A549 treated with AZD9567 at 1 μM for 4 hours (cell line): ENCODE results near the gene CAD. TPM values are rescaled to one million over a fixed set of nuclear protein-coding genes. Genes with fewer than 3 reads are reported as not detected.

Experiments
- total RNA-seq: library from RNA; stranded (reverse); fragments of 200-300 nt; extraction: Qiagen RNA extraction; gene quantifications from 5 replicates; pipeline ENCODE4 v1.2.3, GENCODE V29; 2022; ENCODE audit not compliant: insufficient read depth

Gene CAD
- 59.2 to 74.0 TPM (median 63.1 TPM) in 5 replicates for total RNA-seq

GRCh38 chr2:27217173-27218121 lies at the start of gene CAD:
Gene CAD (plus strand): TSS chr2:27217369. CDS start chr2:27217552, 183 bp downstream.

GRCh38 chr2:27211943-27212625 lies 5.1 kb upstream of the CAD start, which contains the start of the genes ATRAID and SLC5A6:
Gene ATRAID (plus strand): TSS chr2:27212041. CDS start chr2:27212369, 328 bp downstream.
Gene SLC5A6 (minus strand): TSS chr2:27212268. CDS start chr2:27207650, 4,618 bp downstream.

GRCh38 chr2:27262379-27263286 lies 45.5 kb downstream of the CAD start, which contains the start of gene SLC30A3:
Gene SLC30A3 (minus strand): TSS chr2:27263047. CDS start chr2:27262906, 141 bp downstream.

GRCh38 chr2:27275211-27276150 lies 58.3 kb downstream of the CAD start, which contains the start of gene DNAJC5G:
Gene DNAJC5G (plus strand): TSS chr2:27275433. CDS start chr2:27276729, 1,296 bp downstream.

GRCh38 chr2:27281855-27282559 lies 64.8 kb downstream of the CAD start, which contains the start of gene TRIM54:
Gene TRIM54 (plus strand): TSS chr2:27282429. CDS start chr2:27282732, 303 bp downstream.

Other genes with a start within 250 kb of the CAD start
- gene MAPRE3, start 246.7 kb upstream of the CAD start, total RNA-seq: 11.0 to 12.0 TPM (median 11.8 TPM) in 5 replicates
- gene TMEM214, start 184.4 kb upstream of the CAD start, total RNA-seq: 64.9 to 70.0 TPM (median 66.6 TPM) in 5 replicates
- 25.3 to 37.3 TPM (median 27.1 TPM) in 5 replicates for gene AGBL5, start 165.7 kb upstream of the CAD start, total RNA-seq
- 534 to 634 TPM (median 555 TPM) in 5 replicates for gene OST4, start 145.7 kb upstream of the CAD start, total RNA-seq
- 0.35 to 0.57 TPM (median 0.46 TPM) in 4 of 5 replicates, not detected in the other for gene EMILIN1, start 138.8 kb upstream of the CAD start, total RNA-seq
- 8.2 to 11.8 TPM (median 10.4 TPM) in 5 replicates for gene KHK, start 130.6 kb upstream of the CAD start, total RNA-seq
- 6.1 to 8.7 TPM (median 7.9 TPM) in 5 replicates for gene CGREF1, start 98.2 kb upstream of the CAD start, total RNA-seq
- gene ABHD1, start 93.6 kb upstream of the CAD start, total RNA-seq: 0.98 to 1.5 TPM (median 1.2 TPM) in 4 of 5 replicates, not detected in the other
- 55.1 to 67.4 TPM (median 61.0 TPM) in 5 replicates for gene PREB, start 82.7 kb upstream of the CAD start, total RNA-seq
- not detected in 5 replicates for gene PRR30, start 78.0 kb upstream of the CAD start, total RNA-seq
- gene TCF23, start 68.4 kb upstream of the CAD start, total RNA-seq: not detected in 5 replicates
- 166 to 218 TPM (median 213 TPM) in 5 replicates for gene ATRAID, start 5.3 kb upstream of the CAD start, total RNA-seq
- gene SLC5A6, start 5.1 kb upstream of the CAD start, total RNA-seq: 63.5 to 78.6 TPM (median 67.4 TPM) in 5 replicates
- gene SLC30A3, start 45.7 kb downstream of the CAD start, total RNA-seq: 4.2 to 9.5 TPM (median 4.2 TPM) in 5 replicates
- not detected in 5 replicates for gene DNAJC5G, start 58.1 kb downstream of the CAD start, total RNA-seq
- gene TRIM54, start 65.1 kb downstream of the CAD start, total RNA-seq: 0.40 to 0.74 TPM (median 0.46 TPM) in 4 of 5 replicates, not detected in the other
- gene UCN, start 91.1 kb downstream of the CAD start, total RNA-seq: 1.8 to 2.9 TPM (median 2.0 TPM) in 4 of 5 replicates, not detected in the other
- 64.5 to 91.0 TPM (median 82.5 TPM) in 5 replicates for gene MPV17, start 105.7 kb downstream of the CAD start, total RNA-seq
- 54.5 to 59.0 TPM (median 57.4 TPM) in 5 replicates for gene GTF3C2, start 139.4 kb downstream of the CAD start, total RNA-seq
- gene EIF2B4, start 153.0 kb downstream of the CAD start, total RNA-seq: 42.9 to 63.8 TPM (median 59.4 TPM) in 5 replicates
- gene SNX17, start 153.2 kb downstream of the CAD start, total RNA-seq: 138 to 151 TPM (median 144 TPM) in 5 replicates
- 9.2 to 14.1 TPM (median 14.0 TPM) in 5 replicates for gene ZNF513, start 163.4 kb downstream of the CAD start, total RNA-seq
- gene PPM1G, start 192.2 kb downstream of the CAD start, total RNA-seq: 144 to 166 TPM (median 165 TPM) in 5 replicates
- gene NRBP1, start 211.3 kb downstream of the CAD start, total RNA-seq: 134 to 146 TPM (median 142 TPM) in 5 replicates
- 0.53 to 1.2 TPM (median 0.83 TPM) in 4 of 5 replicates, not detected in the other for gene KRTCAP3, start 225.0 kb downstream of the CAD start, total RNA-seq